K562 (cell line): ENCODE data around the gene MRPL33.

Experiments used
- ATF3 ChIP-seq, 2 experiments: fragments of 450-650 bp in 1 of 2; sonication (generic) in 1 of 2; formaldehyde crosslinking in 1 of 2; IDR thresholded peaks in 1 of 2; conservative IDR thresholded peaks in 1 of 2; 2 replicates each; pipeline versions ENCODE4 v1.6.1 to v1.8.1; 2016 to 2023; ENCODE audit warnings: mild to moderate bottlenecking in 2 of 2, moderate library complexity in 2 of 2, inconsistent platforms in 1 of 2, missing genetic modification reagents in 1 of 2
- DNMT1 ChIP-seq: fragments of 450-650 bp; IDR thresholded peaks from 2 replicates; pipeline ENCODE4 v1.6.1; 2016; ENCODE audit warnings: antibody characterized with exemption, mild to moderate bottlenecking
- E2F3 ChIP-seq: fragments of 250-450 bp; sonication (Bioruptor Pico); IDR thresholded peaks from 2 replicates; pipeline ENCODE4 v1.4.0; 2020; ENCODE audit warnings: mild to moderate bottlenecking
- GTF2F1 ChIP-seq: IDR thresholded peaks from 2 replicates; pipeline ENCODE4 v1.6.1; 2011; ENCODE audit warnings: low read depth, low read length, improper control_type of control experiment
- POLR2AphosphoS5 ChIP-seq: IDR thresholded peaks from 2 replicates; pipeline ENCODE4 v1.6.1; 2011; ENCODE audit warnings: mild to moderate bottlenecking, low read depth, low read length, moderate library complexity; ENCODE audit not compliant: control insufficient read depth, insufficient read depth
- POLR2G ChIP-seq: fragments of 200-400 bp; formaldehyde crosslinking; IDR thresholded peaks from 2 replicates; pipeline ENCODE4 v1.6.1; 2017; ENCODE audit warnings: low read depth, mild to moderate bottlenecking, antibody characterized with exemption, low read length, moderate library complexity
- SNAPC5 ChIP-seq: fragments of 250-450 bp; sonication (Bioruptor Pico); IDR thresholded peaks from 2 replicates; pipeline ENCODE4 v1.8.0; 2021; ENCODE audit warnings: moderate library complexity, mild to moderate bottlenecking, inconsistent platforms
- TAL1 ChIP-seq: fragments of 450-650 bp; IDR thresholded peaks from 2 replicates; pipeline ENCODE4 v1.6.1; 2016; ENCODE audit warnings: mild to moderate bottlenecking
- ZNF311 ChIP-seq: fragments of 250-450 bp; sonication (Bioruptor Pico); IDR thresholded peaks from 2 replicates; pipeline ENCODE4 v1.4.0; 2020; ENCODE audit warnings: mild to moderate bottlenecking, moderate library complexity
- TF ChIP-seq, protein P1 (sequence below), 3 experiments: IDR thresholded peaks in 2 of 3; conservative IDR thresholded peaks in 1 of 3; 2 replicates each; pipeline ENCODE4 v1.5.1; 2011 to 2012; ENCODE audit warnings: low read length in 3 of 3, mild to moderate bottlenecking in 3 of 3, control low read depth in 2 of 3, improper control_type of control experiment in 1 of 3, inconsistent platforms in 1 of 3, low read depth in 1 of 3, mixed read lengths in 1 of 3, moderate library complexity in 1 of 3; ENCODE audit not compliant: insufficient read depth in 2 of 3
- TF ChIP-seq, protein P2 (sequence below), 2 experiments: fragments of 450-650 bp; conservative IDR thresholded peaks; 2 replicates each; pipeline ENCODE4 v1.6.1; 2017; ENCODE audit warnings: mild to moderate bottlenecking in 2 of 2, moderate library complexity in 2 of 2
- TF ChIP-seq, protein P3 (sequence below): fragments of 450-650 bp; IDR thresholded peaks from 2 replicates; pipeline ENCODE4 v1.6.1; 2016; ENCODE audit warnings: antibody characterized with exemption

- TF ChIP-seq, protein P1, sequence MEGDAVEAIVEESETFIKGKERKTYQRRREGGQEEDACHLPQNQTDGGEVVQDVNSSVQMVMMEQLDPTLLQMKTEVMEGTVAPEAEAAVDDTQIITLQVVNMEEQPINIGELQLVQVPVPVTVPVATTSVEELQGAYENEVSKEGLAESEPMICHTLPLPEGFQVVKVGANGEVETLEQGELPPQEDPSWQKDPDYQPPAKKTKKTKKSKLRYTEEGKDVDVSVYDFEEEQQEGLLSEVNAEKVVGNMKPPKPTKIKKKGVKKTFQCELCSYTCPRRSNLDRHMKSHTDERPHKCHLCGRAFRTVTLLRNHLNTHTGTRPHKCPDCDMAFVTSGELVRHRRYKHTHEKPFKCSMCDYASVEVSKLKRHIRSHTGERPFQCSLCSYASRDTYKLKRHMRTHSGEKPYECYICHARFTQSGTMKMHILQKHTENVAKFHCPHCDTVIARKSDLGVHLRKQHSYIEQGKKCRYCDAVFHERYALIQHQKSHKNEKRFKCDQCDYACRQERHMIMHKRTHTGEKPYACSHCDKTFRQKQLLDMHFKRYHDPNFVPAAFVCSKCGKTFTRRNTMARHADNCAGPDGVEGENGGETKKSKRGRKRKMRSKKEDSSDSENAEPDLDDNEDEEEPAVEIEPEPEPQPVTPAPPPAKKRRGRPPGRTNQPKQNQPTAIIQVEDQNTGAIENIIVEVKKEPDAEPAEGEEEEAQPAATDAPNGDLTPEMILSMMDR (IDR thresholded peaks at IDR 0.05 in 2 of 3, conservative IDR thresholded peaks at IDR 0.05 in 1 of 3; ENCODE audit: insufficient read depth in 2 of 3, low read depth in 1 of 3, low read length in 3 of 3): peak; percentile 55 to 62 (median 60)
- TF ChIP-seq DNMT1 (no peak), POLR2AphosphoS5 (no peak), SNAPC5 (CRISPR knock-in tag) (no peak), E2F3 (no peak), GTF2F1 (no peak), ZNF311 (no peak), ATF3 (IDR thresholded peaks at IDR 0.05) (no peak), ATF3 (CRISPR knock-in tag; conservative IDR thresholded peaks at IDR 0.05) (no peak), POLR2G (no peak), TAL1 (no peak)
- TF ChIP-seq, protein P2, sequence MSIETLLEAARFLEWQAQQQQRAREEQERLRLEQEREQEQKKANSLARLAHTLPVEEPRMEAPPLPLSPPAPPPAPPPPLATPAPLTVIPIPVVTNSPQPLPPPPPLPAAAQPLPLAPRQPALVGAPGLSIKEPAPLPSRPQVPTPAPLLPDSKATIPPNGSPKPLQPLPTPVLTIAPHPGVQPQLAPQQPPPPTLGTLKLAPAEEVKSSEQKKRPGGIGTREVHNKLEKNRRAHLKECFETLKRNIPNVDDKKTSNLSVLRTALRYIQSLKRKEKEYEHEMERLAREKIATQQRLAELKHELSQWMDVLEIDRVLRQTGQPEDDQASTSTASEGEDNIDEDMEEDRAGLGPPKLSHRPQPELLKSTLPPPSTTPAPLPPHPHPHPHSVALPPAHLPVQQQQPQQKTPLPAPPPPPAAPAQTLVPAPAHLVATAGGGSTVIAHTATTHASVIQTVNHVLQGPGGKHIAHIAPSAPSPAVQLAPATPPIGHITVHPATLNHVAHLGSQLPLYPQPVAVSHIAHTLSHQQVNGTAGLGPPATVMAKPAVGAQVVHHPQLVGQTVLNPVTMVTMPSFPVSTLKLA (conservative IDR thresholded peaks at IDR 0.05): no peak
- TF ChIP-seq, protein P3, sequence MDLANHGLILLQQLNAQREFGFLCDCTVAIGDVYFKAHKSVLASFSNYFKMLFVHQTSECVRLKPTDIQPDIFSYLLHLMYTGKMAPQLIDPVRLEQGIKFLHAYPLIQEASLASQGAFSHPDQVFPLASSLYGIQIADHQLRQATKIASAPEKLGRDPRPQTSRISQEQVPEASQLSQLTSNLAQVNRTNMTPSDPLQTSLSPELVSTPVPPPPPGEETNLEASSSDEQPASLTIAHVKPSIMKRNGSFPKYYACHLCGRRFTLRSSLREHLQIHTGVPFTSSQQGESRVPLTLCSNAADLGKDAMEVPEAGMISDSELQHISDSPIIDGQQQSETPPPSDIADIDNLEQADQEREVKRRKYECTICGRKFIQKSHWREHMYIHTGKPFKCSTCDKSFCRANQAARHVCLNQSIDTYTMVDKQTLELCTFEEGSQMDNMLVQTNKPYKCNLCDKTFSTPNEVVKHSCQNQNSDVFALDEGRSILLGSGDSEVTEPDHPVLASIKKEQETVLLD: no peak
Observed at GRCh38 chr2:27807476-27807875, 36.0 kb downstream of the MRPL33 start.
